ENCODE measurements around the gene DUOXA2. TPM values are rescaled to one million over a fixed set of nuclear protein-coding genes. Genes with fewer than 3 reads are reported as not detected.

The DUOXA2 gene
- total RNA-seq, 2 donors from 2014 or later, result not detected

- no peaks in the 10 kb centered on the region for H3K36me3 ChIP-seq
- no peak for DNase-seq (ENCODE audit: low spot score)
- H3K9me3 ChIP-seq, result no peaks in the 10 kb centered on the region
- no peak for TF ChIP-seq CTCF (IDR thresholded peaks at IDR 0.05)
- H3K4me3 ChIP-seq, result no peak overlapping the region
- no peak for ATAC-seq (ENCODE audit: insufficient number of reproducible peaks, low FRiP score, low read depth)
- no peaks in the 10 kb centered on the region for H3K27me3 ChIP-seq (replicated peaks; ENCODE audit: insufficient read depth)
- no peak overlapping the region for H3K27ac ChIP-seq
- H3K4me1 ChIP-seq (ENCODE audit: control insufficient read depth in 1 of 2, low read depth in 2 of 2), result peaks cover 0 to 34% of the 10 kb centered on the region in 2 donors
These were observed 49.4 kb downstream of the DUOXA2 start for GRCh38 chr15:45163508-45163856.

- no peak for TF ChIP-seq CTCF (IDR thresholded peaks at IDR 0.05)
- no peaks in the 10 kb centered on the region for H3K9me3 ChIP-seq
- DNase-seq (ENCODE audit: low spot score), result no peak
- H3K27ac ChIP-seq, result no peak overlapping the region
- H3K36me3 ChIP-seq, result no peaks in the 10 kb centered on the region
- no peak for ATAC-seq (ENCODE audit: insufficient number of reproducible peaks, low FRiP score, low read depth)
- H3K27me3 ChIP-seq (replicated peaks; ENCODE audit: insufficient read depth), result no peaks in the 10 kb centered on the region
- no peak overlapping the region for H3K4me3 ChIP-seq
- H3K4me1 ChIP-seq (ENCODE audit: control insufficient read depth in 1 of 2, low read depth in 2 of 2), result peaks cover 0 to 34% of the 10 kb centered on the region in 2 donors
These were observed 50.8 kb downstream of the DUOXA2 start for GRCh38 chr15:45164914-45165313.

GRCh38 chr15:45165536-45165935 lies 51.4 kb downstream of the DUOXA2 start:
- Histone ChIP-seq H3K4me3 (no peak overlapping the region), H3K4me1 (ENCODE audit: control insufficient read depth in 1 of 2, low read depth in 2 of 2) (peaks cover 0 to 34% of the 10 kb centered on the region in 2 donors), H3K9me3 (no peaks in the 10 kb centered on the region), H3K27me3 (replicated peaks; ENCODE audit: insufficient read depth) (no peaks in the 10 kb centered on the region), H3K27ac (peak overlapping the region; percentile 97 to 98), H3K36me3 (no peaks in the 10 kb centered on the region)
- ATAC-seq (ENCODE audit: insufficient number of reproducible peaks, low FRiP score, low read depth), result no peak
- no peak for TF ChIP-seq CTCF (IDR thresholded peaks at IDR 0.05)
- no peak for DNase-seq (ENCODE audit: low spot score)

- TF ChIP-seq CTCF (IDR thresholded peaks at IDR 0.05), result peak; percentile 75
- DNase-seq (ENCODE audit: low spot score) (peak; percentile 66), ATAC-seq (ENCODE audit: insufficient number of reproducible peaks, low FRiP score, low read depth) (peak; percentile 60)
- peaks cover 0 to 34% of the 10 kb centered on the region in 2 donors for H3K4me1 ChIP-seq (ENCODE audit: control insufficient read depth in 1 of 2, low read depth in 2 of 2)
- no peaks in the 10 kb centered on the region for H3K9me3 ChIP-seq
- H3K4me3 ChIP-seq, result peak overlapping the region; percentile 79
- no peaks in the 10 kb centered on the region for H3K36me3 ChIP-seq
- H3K27me3 ChIP-seq (replicated peaks; ENCODE audit: insufficient read depth), result no peaks in the 10 kb centered on the region
- H3K27ac ChIP-seq, result peak overlapping the region; percentile 97 to 98
These were observed 52.9 kb downstream of the DUOXA2 start for GRCh38 chr15:45166834-45167630.

GRCh38 chr15:45167631-45168205 lies 53.6 kb downstream of the DUOXA2 start:
- no peaks in the 10 kb centered on the region for H3K9me3 ChIP-seq
- H3K4me1 ChIP-seq (ENCODE audit: control insufficient read depth in 1 of 2, low read depth in 2 of 2), result peaks cover 0 to 30% of the 10 kb centered on the region in 2 donors
- no peaks in the 10 kb centered on the region for H3K36me3 ChIP-seq
- TF ChIP-seq CTCF (IDR thresholded peaks at IDR 0.05), result no peak
- DNase-seq (ENCODE audit: low spot score) (no peak), ATAC-seq (ENCODE audit: insufficient number of reproducible peaks, low FRiP score, low read depth) (no peak)
- no peaks in the 10 kb centered on the region for H3K27me3 ChIP-seq (replicated peaks; ENCODE audit: insufficient read depth)
- peak overlapping the region; percentile 97 to 98 for H3K27ac ChIP-seq
- H3K4me3 ChIP-seq, result peak overlapping the region; percentile 79

Other genes starting within 250 kb of the DUOXA2 start
- gene TERB2, start 157.6 kb upstream of the DUOXA2 start, total RNA-seq, result not detected
- gene SORD, start 91.1 kb upstream of the DUOXA2 start, total RNA-seq, result 10 to 100 TPM in 1 of 2 donors, 1 to 10 TPM in 1; 6.6 to 10.7 TPM
- under 1 TPM in 1 of 2 donors, not detected in 1; 0.42 TPM for gene DUOX2, start 154 bp upstream of the DUOXA2 start, total RNA-seq
- gene DUOXA1, start 15.6 kb downstream of the DUOXA2 start, total RNA-seq, result 1 to 10 TPM in 1 of 2 donors, not detected in 1; 6.8 TPM
- gene DUOX1, start 15.7 kb downstream of the DUOXA2 start, total RNA-seq, result under 1 TPM; 0.56 to 0.68 TPM
- 10 to 100 TPM; 15.1 to 18.7 TPM for gene SHF, start 73.6 kb downstream of the DUOXA2 start, total RNA-seq
- not detected for gene SLC28A2, start 137.9 kb downstream of the DUOXA2 start, total RNA-seq